HepG2 (cell line): ENCODE data around the gene SEPTIN11. TPM values are rescaled to one million over a fixed set of nuclear protein-coding genes. Genes with fewer than 3 reads are reported as not detected.

Experiments
- ASH2L ChIP-seq: fragments of 300-600, 200-600 bp; sonication (generic); IDR thresholded peaks from 2 replicates; pipeline ENCODE4 v1.7.0; 2017; ENCODE audit warnings: low read depth, mild to moderate bottlenecking, moderate library complexity, mixed read lengths, low read length; ENCODE audit not compliant: insufficient read length
- ATF3 ChIP-seq: sonication (generic); formaldehyde crosslinking; IDR thresholded peaks from 2 replicates; pipeline ENCODE4 v1.4.0; 2020; ENCODE audit warnings: missing genetic modification reagents
- CBX2 ChIP-seq, 2 experiments: fragments of 200-600 bp in 1 of 2; sonication (generic); formaldehyde crosslinking in 1 of 2; IDR thresholded peaks; 2 replicates each; pipeline versions ENCODE4 v1.7.0 to v1.8.1; 2018 to 2022; ENCODE audit warnings: low read depth in 2 of 2, low read length in 1 of 2, mild to moderate bottlenecking in 1 of 2, missing genetic modification reagents in 1 of 2
- HMGXB3 ChIP-seq: sonication (generic); formaldehyde crosslinking; IDR thresholded peaks from 2 replicates; pipeline ENCODE4 v1.4.0; 2020; ENCODE audit warnings: missing genetic modification reagents, borderline replicate concordance
- HNF4G ChIP-seq, 2 experiments: sonication (generic) in 1 of 2; formaldehyde crosslinking in 1 of 2; IDR thresholded peaks; 2 replicates each; pipeline versions ENCODE4 v1.4.0 to v1.6.1; 2011 to 2020; ENCODE audit warnings: borderline replicate concordance in 2 of 2, low read depth in 2 of 2, mild to moderate bottlenecking in 2 of 2, low read length in 1 of 2, missing genetic modification reagents in 1 of 2, moderate library complexity in 1 of 2
- JUN ChIP-seq: sonication (generic); formaldehyde crosslinking; IDR thresholded peaks from 2 replicates; pipeline ENCODE4 v1.4.0; 2020; ENCODE audit warnings: mild to moderate bottlenecking, missing genetic modification reagents
- NFIC ChIP-seq: IDR thresholded peaks from 2 replicates; pipeline ENCODE4 v1.6.1; 2012; ENCODE audit warnings: mild to moderate bottlenecking, low read length, inconsistent platforms
- NR2F1 ChIP-seq, 2 experiments: fragments of 450-650 bp in 1 of 2; formaldehyde crosslinking in 1 of 2; IDR thresholded peaks; 2 replicates each; pipeline versions ENCODE4 v1.5.0 to v1.6.1; 2016 to 2020; ENCODE audit warnings: mild to moderate bottlenecking in 1 of 2, missing compliant biosample characterization in 1 of 2, missing genetic modification reagents in 1 of 2, moderate library complexity in 1 of 2
- SCMH1 ChIP-seq: sonication (generic); formaldehyde crosslinking; IDR thresholded peaks from 2 replicates; pipeline ENCODE4 v1.9.0; 2021; ENCODE audit warnings: missing genetic modification reagents, mild to moderate bottlenecking, borderline replicate concordance
- SOX13 ChIP-seq, 3 experiments: fragments of 450-650 bp in 1 of 3; sonication (generic) in 1 of 3; formaldehyde crosslinking in 1 of 3; IDR thresholded peaks in 2 of 3; conservative IDR thresholded peaks in 1 of 3; 2 replicates each; pipeline versions ENCODE4 v1.5.0 to v1.6.1; 2016 to 2020; ENCODE audit warnings: antibody characterized with exemption in 1 of 3, mild to moderate bottlenecking in 1 of 3, missing compliant biosample characterization in 1 of 3, missing genetic modification reagents in 1 of 3, moderate library complexity in 1 of 3
- SOX5 ChIP-seq: IDR thresholded peaks from 2 replicates; pipeline ENCODE4 v1.6.1; 2016; ENCODE audit warnings: borderline replicate concordance
- SP1 ChIP-seq, 2 experiments: fragments of 450-650 bp in 1 of 2; sonication (generic) in 1 of 2; formaldehyde crosslinking in 1 of 2; IDR thresholded peaks; 2 replicates each; pipeline versions ENCODE4 v1.4.0 to v1.6.1; 2016 to 2020; ENCODE audit warnings: missing genetic modification reagents in 1 of 2
- ZFP37 ChIP-seq: sonication (generic); formaldehyde crosslinking; IDR thresholded peaks from 2 replicates; pipeline ENCODE4 v1.4.0; 2020; ENCODE audit warnings: missing genetic modification reagents, borderline replicate concordance
- ZHX1 ChIP-seq: sonication (generic); formaldehyde crosslinking; IDR thresholded peaks from 2 replicates; pipeline ENCODE4 v1.8.1; 2022; ENCODE audit warnings: low read depth, mild to moderate bottlenecking, missing genetic modification reagents
- ZMYM4 ChIP-seq: sonication (generic); formaldehyde crosslinking; IDR thresholded peaks from 2 replicates; pipeline ENCODE4 v1.8.1; 2023; ENCODE audit warnings: mild to moderate bottlenecking, missing genetic modification reagents
- ZNF12 ChIP-seq: sonication (generic); formaldehyde crosslinking; IDR thresholded peaks from 2 replicates; pipeline ENCODE4 v1.5.0; 2020; ENCODE audit warnings: missing genetic modification reagents
- ZNF441 ChIP-seq: sonication (generic); formaldehyde crosslinking; IDR thresholded peaks from 2 replicates; pipeline ENCODE4 v1.7.0; 2021; ENCODE audit warnings: missing genetic modification reagents, borderline replicate concordance
- ZNF598 ChIP-seq: sonication (generic); formaldehyde crosslinking; IDR thresholded peaks from 2 replicates; pipeline ENCODE4 v1.5.1; 2020; ENCODE audit warnings: mild to moderate bottlenecking, missing genetic modification reagents, borderline replicate concordance
- polyA plus RNA-seq, 8 experiments: library from polyadenylated mRNA; depleted of rRNA in 3 of 8; stranded (reverse) in 7 of 8; unstranded in 1 of 8; fragments of >200 nt; fragmentation: Illumina TruSeq in 4 of 8; extraction: Trizol in 4 of 8; gene quantifications; 2 replicates each; pipeline versions ENCODE4 v1.2.1 to v1.2.3, GENCODE V29; 2011 to 2016; ENCODE audit warnings: low read depth in 4 of 8, missing spikeins in 1 of 8, mixed read lengths in 1 of 8; ENCODE audit not compliant: insufficient read depth in 1 of 8
- total RNA-seq, 5 experiments: library from RNA; depleted of rRNA; stranded (reverse); fragments of >200 nt; fragmentation: Illumina TruSeq; extraction: Trizol; gene quantifications; 2 replicates each; pipeline ENCODE4 v1.2.3, GENCODE V29; 2016; ENCODE audit warnings: low read depth in 1 of 5

SEPTIN11 gene
- total and polyA plus RNA-seq, 2 of the 13 experiments (the other 11 are each of a cell fraction or from before 2014, with no cell fraction given), result 28.9 to 47.3 TPM

- no peak for TF ChIP-seq SCMH1 (CRISPR knock-in tag)
- TF ChIP-seq ZMYM4, result 0 out of 2 replicates have a peak, but pooled peaks have one; percentile 43
- TF ChIP-seq NR2F1 (CRISPR knock-in tag; IDR thresholded peaks at IDR 0.05), result no peak
- TF ChIP-seq HMGXB3 (CRISPR knock-in tag), result no peak
- TF ChIP-seq JUN, result no peak
- no peak for TF ChIP-seq SP1 (IDR thresholded peaks at IDR 0.05)
- TF ChIP-seq SP1 (CRISPR knock-in tag; IDR thresholded peaks at IDR 0.05), result no peak
- no peak for TF ChIP-seq SOX5
- no peak for TF ChIP-seq ZHX1 (CRISPR knock-in tag)
- TF ChIP-seq ZNF12 (CRISPR knock-in tag), result 0 out of 2 replicates have a peak, but pooled peaks have one; percentile 36
- no peak for TF ChIP-seq ZFP37 (CRISPR knock-in tag)
- TF ChIP-seq CBX2 (IDR thresholded peaks at IDR 0.05; ENCODE audit: low read depth, low read length), result no peak
- TF ChIP-seq CBX2 (CRISPR knock-in tag; IDR thresholded peaks at IDR 0.05; ENCODE audit: low read depth), result no peak
- TF ChIP-seq ATF3, result no peak
- TF ChIP-seq ZNF598 (CRISPR knock-in tag), result no peak
- peak; percentile 51 for TF ChIP-seq HNF4G (IDR thresholded peaks at IDR 0.05; ENCODE audit: borderline replicate concordance, low read depth, low read length)
- TF ChIP-seq HNF4G (CRISPR knock-in tag; IDR thresholded peaks at IDR 0.05; ENCODE audit: borderline replicate concordance, low read depth), result no peak
- TF ChIP-seq NFIC, result no peak
- 0 out of 2 replicates have a peak, but pooled peaks have one; percentile 25 for TF ChIP-seq ZNF441 (CRISPR knock-in tag)
- TF ChIP-seq SOX13 (IDR thresholded peaks at IDR 0.05), result no peak
- TF ChIP-seq SOX13 (CRISPR knock-in tag; conservative IDR thresholded peaks at IDR 0.05 in 1 of 2, IDR thresholded peaks at IDR 0.05 in 1 of 2), result peak in 1 of 2 experiments; percentile 12; a peak in 1 of 4 replicates
- TF ChIP-seq ASH2L, result peak; percentile 22
Measured at GRCh38 chr4:76902233-76902890, 47.2 kb upstream of the SEPTIN11 start (continued).
